Dedifferentiated amniotic fluid mesenchymal stem cell (primary cell): ENCODE results near the gene BRCA2.

Experiments used
- DNase-seq: peaks from one replicate; pipeline ENCODE4 v3.0.0-alpha.2; 2016; ENCODE audit errors: extremely low spot score

The BRCA2 gene

DNA sequence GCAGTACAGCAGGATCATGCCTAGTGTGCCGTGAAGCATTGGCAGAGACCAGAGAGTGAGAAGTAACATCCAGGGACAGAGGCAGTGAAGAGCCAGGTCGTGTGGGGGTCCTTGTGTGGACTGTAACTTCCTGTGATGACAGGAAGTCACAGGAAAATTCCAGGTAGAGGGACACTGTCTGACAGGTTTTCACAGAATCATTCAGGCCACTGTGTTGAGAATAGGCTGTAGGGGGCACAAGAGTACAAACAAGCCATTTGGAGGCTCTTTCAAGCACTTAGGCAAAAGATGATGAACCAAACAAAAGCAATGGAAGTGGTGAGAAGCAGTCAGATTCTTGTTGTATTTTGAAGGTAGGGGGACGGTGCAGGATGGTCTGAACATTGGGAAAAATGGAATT lies 66.2 kb downstream of the BRCA2 start:
- no peak for DNase-seq

DNA sequence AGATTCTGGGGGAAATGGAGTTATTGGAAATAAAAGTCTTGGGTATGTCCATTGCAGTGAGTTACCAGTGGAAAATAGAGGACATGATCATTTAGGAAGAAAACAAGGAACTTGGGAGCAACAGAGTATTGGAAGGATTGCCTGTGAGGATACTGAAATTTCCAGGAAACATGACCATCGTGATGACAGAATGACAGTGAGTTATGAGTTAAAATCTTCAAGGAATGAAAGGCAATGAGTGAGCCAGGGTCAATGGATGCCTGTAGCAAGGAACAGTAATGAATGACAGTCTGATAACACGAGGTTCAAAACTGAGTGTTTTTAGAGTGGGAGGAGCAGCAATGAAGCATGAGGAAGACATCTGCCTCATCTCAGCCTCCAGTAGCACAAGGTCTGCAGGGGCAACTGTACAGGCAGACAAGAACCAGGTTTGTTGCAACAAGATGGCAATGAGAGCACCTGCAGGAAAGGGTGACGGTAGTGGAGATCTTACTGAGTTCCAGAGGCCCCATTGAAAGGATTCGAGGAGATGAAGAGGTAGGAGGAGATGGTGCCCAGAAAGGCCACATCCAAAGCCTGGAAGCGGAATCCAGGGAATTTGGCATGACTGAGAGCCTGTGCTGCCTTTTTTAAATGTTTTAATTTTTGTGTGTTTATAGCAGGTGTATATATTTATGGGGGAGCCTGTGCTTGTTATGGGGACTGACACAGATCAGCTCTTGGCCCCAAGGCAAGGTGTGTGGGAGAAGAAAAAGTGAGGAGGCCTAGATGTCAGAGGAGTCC lies 68.7 kb downstream of the BRCA2 start:
- DNase-seq: no peak

DNA sequence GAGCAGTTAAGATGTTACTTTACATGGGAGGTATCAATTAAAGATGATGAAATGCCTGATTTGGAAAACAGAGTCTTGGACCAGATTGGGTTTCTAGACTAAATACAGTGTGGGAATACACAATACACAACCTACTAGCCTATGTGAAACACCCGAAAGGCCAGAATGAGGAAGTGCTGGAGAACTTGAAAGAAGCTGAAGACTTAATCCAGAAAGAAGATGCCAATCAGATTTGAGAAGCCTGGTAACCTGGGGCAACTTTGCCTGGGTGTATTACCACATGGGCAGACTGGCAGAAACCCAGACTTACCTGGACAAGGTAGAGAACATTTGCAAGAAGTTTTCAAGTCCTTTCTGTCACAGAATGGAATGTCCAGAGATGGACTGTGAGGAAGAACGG lies 69.4 kb downstream of the BRCA2 start:
- DNase-seq: no peak

DNA sequence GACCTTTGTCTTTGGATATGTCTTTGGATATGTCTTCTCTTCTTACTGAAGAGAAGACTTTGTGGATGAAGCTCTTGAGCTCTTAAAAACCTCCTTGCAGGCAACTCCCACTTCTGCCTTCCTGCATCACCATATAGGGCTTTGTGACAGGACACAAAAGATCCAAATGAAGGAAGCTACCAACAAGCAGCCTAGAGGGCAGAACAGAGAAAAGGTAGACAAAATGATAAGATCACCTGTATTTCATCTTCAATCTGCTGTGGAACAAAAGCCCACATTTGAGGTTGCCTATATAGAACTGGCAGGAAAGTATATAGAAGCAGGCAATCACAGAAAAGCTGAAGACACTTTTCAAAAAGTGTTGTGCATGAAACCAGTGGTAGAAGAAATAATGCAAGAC lies 70.1 kb downstream of the BRCA2 start:
- no peak for DNase-seq

DNA sequence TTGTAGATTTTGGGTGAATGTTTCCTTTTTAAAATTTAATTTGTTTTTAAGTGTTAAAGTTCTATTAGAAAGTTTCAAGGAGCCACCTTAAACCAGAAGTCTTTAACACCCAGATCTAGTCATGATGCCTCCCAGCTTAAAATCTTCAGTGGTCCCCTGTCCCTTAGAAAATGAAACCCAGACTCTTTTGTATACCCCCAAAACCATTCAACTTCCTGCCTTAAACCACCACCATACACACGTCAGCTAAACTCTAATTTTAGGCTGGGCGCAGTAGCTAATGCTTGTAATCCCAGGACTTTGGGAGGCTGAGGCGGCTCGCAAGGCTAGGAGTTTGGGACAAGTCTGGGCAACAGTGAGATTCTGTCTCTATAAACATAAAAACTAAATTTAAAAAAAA lies 74.7 kb downstream of the BRCA2 start:
- no peak for DNase-seq

DNA sequence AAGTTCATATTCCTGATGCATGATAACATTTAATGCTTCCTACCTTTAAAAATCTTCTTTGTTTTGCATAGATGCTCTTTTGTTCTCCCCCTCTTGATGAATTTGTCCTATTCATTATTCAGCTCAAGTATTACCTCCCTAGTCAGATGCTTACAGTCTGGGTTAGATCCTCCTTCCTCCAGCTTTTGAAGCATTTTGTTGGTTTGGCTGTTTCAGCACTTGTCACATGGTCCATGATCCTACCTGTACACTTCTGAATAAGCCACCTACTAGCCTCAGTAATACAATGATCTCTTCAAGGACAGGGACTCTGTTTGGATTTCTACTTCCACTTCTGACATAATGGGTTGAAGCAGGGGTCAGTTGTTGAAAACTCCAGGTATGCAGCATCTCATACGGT lies 75.2 kb downstream of the BRCA2 start:
- no peak for DNase-seq

DNA sequence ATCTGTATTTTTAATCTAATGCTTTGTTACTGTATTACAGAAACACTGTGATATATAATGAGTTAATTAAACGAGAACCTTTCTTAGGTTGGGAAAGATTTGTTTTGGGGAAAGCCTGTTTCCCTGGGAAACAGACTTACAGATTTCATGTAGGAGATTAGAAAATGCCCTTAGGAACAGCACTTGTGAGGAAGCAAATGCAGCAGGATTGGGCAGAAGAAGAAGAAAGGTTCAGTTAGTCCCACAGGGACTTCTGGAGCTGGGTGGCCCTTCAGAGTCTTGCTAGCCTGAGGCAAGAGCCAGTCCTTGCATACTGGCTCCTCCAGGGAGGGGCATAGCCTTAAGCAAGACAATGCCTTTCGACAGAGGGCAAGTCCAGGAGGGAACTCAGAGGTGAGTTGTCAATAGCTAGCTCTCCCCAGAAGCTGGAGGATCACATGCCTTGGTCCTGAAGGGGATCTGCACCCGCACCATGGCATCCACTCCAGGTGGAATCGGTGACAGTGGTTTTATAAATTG lies 75.9 kb downstream of the BRCA2 start:
- no peak for DNase-seq

DNA sequence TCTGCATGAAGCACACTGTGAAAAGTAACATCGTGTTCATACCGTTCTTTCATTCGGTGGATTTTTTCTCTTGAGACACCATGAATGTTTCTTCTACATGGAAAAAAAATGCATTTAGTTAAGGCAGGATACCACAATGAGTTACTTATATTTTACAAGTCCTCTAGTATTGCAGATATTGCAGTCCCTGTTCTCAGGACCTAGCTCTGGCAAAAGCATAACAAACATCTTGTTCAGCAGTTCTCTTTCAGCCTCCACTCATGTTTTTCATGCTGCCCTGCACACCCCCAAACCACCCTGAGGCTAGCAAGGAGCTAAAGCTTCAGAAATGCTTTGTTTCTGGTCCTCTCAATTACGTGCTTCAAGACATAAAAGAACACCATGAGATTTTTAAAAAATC lies 87.8 kb downstream of the BRCA2 start:
- no peak for DNase-seq

DNA sequence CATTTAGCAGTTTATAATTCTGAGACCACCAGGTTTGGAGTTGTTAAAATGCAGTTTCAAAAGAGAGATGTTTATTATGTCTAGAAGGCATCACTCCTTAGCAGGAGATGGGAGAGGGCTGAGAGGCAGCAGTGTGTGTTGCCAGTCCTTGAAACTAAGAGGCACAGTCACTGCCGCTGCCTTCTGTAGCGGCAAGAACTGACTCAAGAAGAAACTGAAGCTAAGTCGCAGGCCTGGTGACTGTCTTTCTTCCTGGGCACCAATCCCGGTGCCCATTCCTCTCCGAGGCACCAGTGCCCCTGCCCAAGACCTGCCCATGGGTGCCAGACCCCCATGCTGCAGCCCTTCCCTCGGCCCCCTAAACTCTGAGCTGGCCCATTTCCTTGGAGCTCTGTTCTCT lies 92.5 kb downstream of the BRCA2 start:
- no peak for DNase-seq

DNA sequence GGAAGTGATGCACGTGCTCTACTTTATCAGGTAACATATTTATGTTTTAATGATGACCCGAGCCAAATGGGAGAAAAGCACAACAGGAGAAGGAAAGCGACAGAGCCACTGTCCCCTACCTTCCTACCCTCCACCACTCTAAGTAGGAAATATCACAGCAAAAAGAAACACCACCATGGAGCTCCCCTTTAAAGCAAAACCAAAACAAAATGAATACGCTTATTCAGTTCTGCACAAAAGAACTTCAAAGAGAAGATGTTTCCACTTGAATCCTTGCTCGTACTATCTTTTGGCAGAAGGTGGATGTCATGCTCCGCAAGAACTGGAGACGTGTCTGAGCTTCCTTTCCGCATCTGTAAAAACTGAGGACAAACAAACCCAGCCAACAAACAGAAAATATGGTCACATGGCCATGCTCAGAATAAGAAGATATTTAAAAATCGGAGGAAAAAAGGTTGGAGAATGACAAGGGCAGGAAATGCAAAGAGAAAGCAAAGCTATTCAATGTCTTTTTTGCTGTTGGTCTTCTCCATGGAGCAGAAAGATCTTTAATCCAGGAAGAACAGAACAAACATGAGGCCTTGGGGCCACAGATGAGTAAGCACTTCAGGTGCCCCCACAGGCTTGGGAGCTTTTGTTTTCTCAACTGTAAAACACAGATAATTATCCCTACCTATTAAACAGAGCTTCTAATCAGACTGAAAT lies 93.1 kb downstream of the BRCA2 start:
- DNase-seq: no peak

DNA sequence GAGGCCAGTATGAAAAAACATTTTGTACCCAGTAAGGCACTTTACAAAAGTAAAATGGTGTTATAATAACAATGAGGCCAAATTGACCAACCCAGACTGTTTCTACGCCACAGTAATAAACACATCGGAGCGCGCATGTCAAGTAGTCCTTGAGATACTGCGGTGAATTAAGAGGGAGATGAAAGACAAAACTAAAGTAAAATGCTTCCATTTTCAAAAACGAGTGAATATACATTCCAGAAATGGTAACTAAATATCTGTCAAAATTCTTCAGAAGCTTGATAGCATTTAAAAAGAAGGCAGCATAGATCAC lies 93.6 kb downstream of the BRCA2 start:
- DNase-seq: no peak

DNA sequence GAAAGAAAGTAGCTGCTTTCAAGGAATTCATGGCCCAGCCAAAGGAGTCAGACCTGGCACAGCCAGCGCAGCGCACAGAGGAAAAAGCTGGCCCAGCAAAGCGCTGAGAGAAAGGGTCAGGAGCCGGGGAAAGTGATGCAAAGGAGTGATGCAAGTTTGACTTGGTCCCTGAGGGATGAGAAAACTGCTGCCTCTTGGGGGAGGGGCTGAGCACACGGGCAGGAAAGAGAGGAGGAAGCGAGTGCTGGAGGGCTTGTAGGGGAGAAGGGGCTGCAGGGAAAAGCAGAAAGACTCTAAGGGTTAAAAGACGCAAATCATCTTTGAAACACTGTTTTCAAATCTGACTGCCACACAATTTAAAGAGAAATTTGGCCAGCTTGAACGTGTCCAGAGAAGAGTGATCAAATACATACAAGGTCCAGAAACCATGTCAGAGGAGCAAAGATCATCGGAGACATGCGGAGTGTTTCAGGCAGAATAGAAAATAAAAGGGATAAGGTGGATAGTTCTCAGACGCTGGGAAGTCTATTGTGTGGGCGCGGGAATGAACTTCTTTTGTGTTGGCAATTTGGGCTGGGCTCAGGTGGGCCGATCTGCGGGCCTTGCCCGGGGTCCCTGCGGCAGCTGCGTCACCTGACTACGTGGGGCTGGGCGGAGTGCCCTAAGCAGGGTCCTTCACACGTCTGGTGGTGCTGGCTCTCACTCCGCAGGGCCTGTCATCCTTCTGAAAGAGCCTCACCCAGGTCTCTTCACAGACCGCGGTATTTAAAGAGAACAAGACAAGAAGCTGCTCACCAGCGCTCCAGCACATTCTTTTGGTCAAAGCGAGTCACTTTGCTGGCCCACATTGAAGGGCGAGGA lies 94.5 kb downstream of the BRCA2 start:
- DNase-seq: no peak

DNA sequence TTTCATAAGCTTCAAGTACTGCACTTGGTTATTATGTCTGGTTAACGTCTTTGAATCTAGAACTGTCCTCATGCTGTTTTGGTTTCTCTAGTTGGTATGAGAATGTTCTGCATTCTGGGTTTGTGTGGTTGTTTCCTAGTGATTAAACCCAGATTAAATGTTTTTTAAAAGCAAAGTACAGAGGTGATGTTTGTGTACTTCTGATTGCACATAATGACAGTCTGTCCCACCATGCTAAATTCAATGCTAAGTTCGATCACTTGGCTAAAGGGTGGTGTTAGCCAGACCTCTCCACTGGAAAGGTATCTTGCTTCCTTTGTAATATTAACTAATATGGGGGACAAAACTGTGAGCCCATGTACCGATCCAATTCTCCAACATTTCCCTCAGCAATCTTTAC lies 98.0 kb downstream of the BRCA2 start:
- no peak for DNase-seq

DNA sequence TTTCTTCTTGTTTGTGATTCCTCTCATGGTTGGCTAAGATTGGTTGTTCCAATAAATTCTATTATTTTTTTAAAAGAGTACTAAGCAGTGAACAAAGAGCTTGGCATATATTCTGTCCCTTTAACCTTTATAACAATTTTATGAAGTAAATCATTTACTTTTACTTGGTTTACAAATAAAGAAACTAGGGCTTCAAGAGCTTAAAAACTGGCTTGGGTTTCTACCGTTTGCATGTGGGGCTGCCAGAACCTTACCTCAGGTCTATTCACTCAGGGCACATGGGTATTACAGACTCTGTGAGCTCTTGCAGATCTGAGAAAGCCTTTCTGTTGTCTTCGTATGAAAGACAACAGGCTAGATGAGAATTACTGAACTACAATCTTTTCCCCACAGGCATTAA lies 99.3 kb downstream of the BRCA2 start:
- no peak for DNase-seq

DNA sequence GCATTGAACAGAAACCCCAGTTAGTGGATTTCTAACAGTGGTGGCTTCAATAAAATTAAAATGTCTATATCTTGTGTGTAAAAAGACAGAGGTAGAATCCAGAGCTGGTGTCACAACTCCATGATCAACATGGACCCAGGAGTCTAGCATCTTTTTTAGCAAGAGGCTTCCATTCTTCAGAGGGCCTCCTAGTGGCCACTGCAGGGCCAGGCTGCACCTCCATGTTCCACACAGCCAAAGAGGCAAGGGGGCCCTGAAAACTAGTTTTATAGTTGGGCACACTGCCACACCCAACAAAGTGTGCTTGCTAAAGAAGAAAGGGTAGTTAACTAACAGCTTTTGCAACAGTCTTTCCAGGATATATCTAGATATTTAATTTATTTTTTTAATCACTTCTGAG lies 99.7 kb downstream of the BRCA2 start:
- no peak for DNase-seq

DNA sequence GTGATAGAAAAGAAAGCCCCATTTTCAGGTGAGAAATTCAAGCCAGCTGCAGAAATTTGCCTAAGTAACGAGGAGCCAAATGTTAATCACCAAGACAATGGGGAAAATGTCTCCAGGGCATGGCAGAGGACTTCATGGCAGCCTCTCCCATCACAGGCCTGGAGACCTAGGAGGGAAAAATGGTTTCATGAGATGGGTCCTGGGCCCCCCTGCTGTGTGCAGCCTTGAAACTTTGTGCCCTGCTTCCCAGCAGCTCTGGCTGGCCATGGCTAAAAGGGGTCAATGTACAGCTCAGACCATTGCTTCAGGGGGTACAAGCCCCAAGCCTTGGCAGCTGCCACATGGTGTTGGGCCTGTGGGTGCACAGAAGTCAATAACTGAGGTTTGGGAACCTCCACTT lies 102.7 kb downstream of the BRCA2 start:
- no peak for DNase-seq

DNA sequence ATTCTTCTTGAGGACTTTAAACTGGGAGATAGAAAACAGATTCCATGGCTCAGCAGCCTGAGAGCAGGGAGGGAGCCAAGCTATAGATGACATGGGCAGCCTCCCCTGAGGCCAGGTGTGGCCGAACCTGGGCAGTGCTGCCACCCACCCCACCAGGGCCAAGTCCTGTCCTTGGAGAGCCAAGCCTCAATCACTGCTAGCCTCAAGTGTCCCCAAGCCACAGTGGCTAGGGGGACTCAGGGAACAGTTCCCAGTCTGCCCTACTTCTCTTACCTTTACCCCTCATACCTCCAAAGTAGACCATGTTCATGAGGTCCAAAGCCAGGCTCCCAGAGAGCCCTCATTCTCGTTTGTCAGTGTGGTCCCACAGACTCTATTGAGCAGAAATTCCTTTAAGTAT lies 104.6 kb downstream of the BRCA2 start:
- no peak for DNase-seq

DNA sequence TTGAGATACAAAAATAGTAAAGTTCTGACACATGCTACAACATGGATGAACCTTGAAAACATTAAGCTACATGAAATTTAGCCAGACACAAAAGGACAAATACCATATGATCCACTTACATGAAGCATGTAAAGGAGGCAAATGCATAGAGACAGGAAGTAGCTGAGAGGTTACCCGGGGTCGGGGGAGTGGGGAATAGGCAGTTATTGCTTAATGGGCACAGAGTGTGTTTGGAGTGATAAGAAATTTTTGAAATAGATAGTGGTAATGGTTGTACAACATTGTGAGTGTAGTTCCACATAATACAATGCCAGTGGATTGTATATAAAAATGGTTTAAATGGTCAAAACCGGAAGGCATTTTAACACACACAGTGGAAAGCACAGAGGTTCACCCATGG lies 108.3 kb downstream of the BRCA2 start:
- DNase-seq: no peak

DNA sequence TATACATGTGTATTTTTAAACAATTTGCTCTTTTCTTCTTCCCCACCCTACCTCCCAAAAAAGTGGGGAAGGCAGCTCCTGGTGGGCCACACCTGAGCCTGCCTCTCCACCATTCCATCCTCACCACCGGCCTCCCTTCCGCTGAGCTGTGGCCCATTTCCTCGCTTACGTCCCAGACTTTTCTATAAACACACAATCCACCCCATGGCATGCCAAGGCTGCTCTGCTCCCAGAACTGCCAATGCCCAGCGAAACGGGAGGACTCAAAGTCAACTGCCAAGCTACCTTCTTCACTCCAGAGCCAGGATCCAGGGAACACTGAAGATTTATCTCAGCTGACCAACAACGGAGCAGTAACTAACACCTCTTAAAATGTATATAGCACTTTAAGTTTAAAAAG lies 109.8 kb downstream of the BRCA2 start:
- no peak for DNase-seq

DNA sequence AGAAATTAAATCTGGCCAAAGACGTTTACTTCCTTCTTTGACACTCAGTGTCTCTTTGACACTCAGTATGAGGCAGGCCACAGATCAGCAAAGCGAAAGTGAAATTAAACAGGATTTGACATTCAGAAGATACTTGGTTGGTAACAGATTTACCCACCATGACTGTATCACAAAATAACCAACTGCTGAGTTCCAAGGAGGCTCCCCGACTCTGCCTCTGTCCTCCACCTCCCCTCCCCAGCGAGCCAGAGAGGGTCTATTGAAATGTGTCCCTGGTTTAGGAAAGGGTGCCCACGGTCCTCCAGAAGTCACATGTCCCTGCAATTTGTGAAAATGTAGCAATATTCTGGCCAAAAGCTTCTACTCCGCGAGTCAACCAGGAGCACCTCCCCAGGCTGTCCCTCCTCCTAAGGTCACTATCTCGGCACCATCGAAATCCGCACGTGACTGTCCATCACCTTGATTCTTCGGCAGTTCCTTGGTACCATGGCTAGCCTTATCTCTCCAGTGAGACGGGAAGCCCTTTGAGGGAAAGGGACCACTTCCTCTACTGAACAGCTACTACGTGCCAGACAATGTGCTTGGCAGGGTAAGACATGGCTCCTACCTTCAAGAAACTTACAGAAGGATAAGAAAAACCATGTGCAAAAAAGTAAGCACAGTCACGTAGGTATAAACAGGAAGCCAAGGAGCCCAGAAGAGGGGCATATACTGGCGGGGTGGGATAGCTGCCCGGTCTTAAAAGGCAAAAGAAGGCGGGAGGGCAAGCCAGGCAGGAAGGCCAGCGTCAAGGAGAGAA lies 111.1 kb downstream of the BRCA2 start:
- no peak for DNase-seq

DNA sequence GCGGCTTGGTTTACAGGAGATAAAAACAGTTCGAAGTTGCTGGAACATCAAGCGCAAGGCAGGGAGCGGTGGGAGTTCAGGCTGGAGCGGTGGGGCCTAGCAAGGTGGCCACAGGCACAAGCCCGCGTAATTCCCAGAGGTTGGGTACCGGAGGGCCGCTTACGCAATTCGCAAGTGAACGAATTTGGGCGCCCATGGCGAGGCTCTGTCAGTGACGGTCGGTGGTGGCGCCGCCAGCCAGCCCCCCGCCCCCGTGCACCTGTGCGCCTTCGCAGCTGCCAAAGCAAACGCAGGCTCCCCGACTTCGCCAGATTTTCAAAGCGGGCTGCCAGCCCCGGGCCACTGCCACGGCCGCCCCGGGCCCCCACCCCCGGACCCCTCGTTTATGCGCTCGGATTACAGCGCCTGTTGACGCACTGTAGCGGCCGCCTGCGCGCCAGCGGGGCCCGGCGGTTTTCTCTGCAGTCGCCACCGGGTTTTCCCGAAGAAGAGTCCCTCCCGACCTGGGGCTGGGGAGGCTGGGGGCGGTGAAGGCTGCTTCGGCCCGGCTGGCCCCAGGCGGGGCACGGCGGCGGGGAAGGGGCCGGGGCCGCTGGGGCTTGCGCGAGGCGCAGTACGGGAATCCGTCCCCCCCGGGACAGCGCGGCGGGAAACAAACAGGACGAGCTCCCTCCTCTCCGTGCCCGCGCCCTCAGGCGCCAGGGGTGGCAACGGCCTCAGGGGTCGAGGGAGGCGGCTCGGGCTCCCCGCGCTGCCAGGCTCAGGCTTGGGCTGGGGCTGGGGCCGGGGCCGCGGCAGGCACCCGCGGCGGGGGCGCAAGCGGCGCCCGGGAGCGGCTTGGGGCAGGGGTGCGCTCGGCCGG lies 111.9 kb downstream of the BRCA2 start:
- DNase-seq: no peak
